Esophagus muscularis mucosa (tissue), 4 donors: ENCODE data around the gene BBC3. TPM values are rescaled to one million over a fixed set of nuclear protein-coding genes. Genes with fewer than 3 reads are reported as not detected.

Experiments
- DNase-seq: peaks from one replicate; pipeline ENCODE4 v3.0.0-alpha.2; 2017; ENCODE audit errors: extremely low spot score
- H3K27ac ChIP-seq, 4 donors: fragments of 200-600 bp; sonication (generic); replicated peaks in 1 of 4; 1 replicate in 3 of 4; 2 replicates in 1 of 4; pipeline ENCODE4 v1.5.1; 2016 to 2019; ENCODE audit warnings: mild to moderate bottlenecking in 1 of 4
- H3K27me3 ChIP-seq, 4 donors: fragments of 200-600 bp; sonication (generic); one replicate each; pipeline versions ENCODE4 v1.5.1 to v1.6.0; 2016 to 2019
- H3K36me3 ChIP-seq, 4 donors: fragments of 200-600 bp; sonication (generic); one replicate each; pipeline ENCODE4 v1.5.1; 2016 to 2019
- H3K4me1 ChIP-seq, 4 donors: fragments of 200-600 bp; sonication (generic); one replicate each; pipeline ENCODE4 v1.5.1; 2016 to 2019
- H3K4me3 ChIP-seq, 4 donors: fragments of 200-600 bp; sonication (generic); 1 replicate in 2 of 4; 2 replicates in 2 of 4; pipeline ENCODE4 v1.5.1; 2016 to 2019; ENCODE audit warnings: mild to moderate bottlenecking in 4 of 4, moderate library complexity in 1 of 4
- H3K9me3 ChIP-seq, 4 donors: fragments of 200-600 bp; sonication (generic); 1 replicate in 3 of 4; 2 replicates in 1 of 4; pipeline ENCODE4 v1.5.1; 2016 to 2019
- EP300 ChIP-seq: sonication (generic); formaldehyde crosslinking; IDR thresholded peaks from one replicate; pipeline ENCODE4 v1.6.1; 2017; ENCODE audit warnings: antibody characterized with exemption
- POLR2A ChIP-seq: fragments of 450-650 bp; IDR thresholded peaks from one replicate; pipeline ENCODE4 v1.6.1; 2017; ENCODE audit warnings: antibody characterized with exemption, moderate library complexity, mild to moderate bottlenecking, low read depth
- POLR2AphosphoS5 ChIP-seq, 2 donors: sonication (generic); formaldehyde crosslinking; IDR thresholded peaks; one replicate each; pipeline ENCODE4 v1.6.1; 2017; ENCODE audit warnings: antibody characterized with exemption in 2 of 2
- WGBS: methylation state at CpG from one replicate; pipeline ENCODE4 v1.1.5; 2018; 5-methylcytosine and 5-hydroxymethylcytosine counted together
- intact Hi-C: fragments of 100-400 bp; cut with DNase I; formaldehyde crosslinking; loops from one replicate; pipeline ENCODE4 v1.15.1; 2023
- total RNA-seq, 4 donors: library from RNA; depleted of rRNA; stranded (reverse); fragments of >200 nt; gene quantifications; one replicate each; pipeline versions ENCODE4 v1.1.0 to v1.2.1, GENCODE V29; 2016
- TF ChIP-seq, protein P1 (sequence below), 3 experiments: fragments of 200-600 bp in 2 of 3; fragments of 450-650 bp in 1 of 3; sonication (generic) in 2 of 3; IDR thresholded peaks; one replicate each; pipeline ENCODE4 v1.5.1; 2017 to 2019; ENCODE audit warnings: antibody characterized with exemption in 3 of 3, mild to moderate bottlenecking in 2 of 3, moderate library complexity in 1 of 3

Gene BBC3
- total RNA-seq, 4 donors from 2014 or later, result 5.0 to 21.3 (median 11.5) TPM

DNA sequence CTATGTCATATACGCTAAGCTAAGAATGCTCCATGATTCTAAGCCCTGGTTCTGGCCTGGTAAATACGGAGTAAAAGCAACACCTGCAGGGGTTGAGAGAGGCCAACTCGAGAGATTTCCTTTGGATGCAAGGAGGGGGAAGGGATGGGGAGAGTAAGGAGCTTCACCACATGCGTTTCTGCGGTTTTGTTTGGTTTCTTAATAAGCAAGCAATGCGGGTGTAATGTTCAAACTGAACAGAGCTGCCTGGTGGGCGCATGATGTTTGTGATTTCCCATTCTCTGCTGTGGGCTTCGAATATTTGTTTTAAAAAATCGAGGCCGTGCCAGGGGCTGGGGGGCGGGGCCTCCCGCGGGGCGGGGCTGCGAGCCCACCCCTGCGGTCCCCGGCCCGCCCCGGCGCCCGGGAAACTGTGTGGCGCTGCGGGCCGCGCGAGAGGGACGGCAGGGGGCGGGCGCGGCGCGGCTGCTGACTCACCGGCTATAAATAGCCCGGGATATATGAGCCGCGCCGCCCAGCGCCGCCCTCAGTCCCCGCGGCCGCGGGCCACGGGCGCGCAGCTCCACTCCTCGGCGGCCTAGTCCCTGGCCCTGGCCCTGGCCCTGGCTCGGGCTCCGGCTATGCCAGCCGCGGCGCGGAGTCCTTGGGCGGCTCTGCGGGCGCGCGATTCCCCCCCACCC, 5.1 kb downstream of the BBC3 start:
- Histone ChIP-seq H3K4me3 (peak overlapping the region; percentile 67 to 99 (median 86)), H3K4me1 (peaks cover 26 to 66% (median 57%) of the 10 kb centered on the region in 4 donors), H3K9me3 (no peaks in the 10 kb centered on the region), H3K27me3 (peaks cover 0 to 3% (median 0%) of the 10 kb centered on the region in 4 donors), H3K27ac (peak overlapping the region; percentile 97 to 100 (median 98)), H3K36me3 (peaks cover 10 to 23% (median 17%) of the 10 kb centered on the region in 4 donors)
- intact Hi-C loops, result no loop called here
- peak; percentile 96 for DNase-seq
- TF ChIP-seq EP300, result no peak
- peak; percentile 99 for TF ChIP-seq POLR2A
- TF ChIP-seq, protein P1, sequence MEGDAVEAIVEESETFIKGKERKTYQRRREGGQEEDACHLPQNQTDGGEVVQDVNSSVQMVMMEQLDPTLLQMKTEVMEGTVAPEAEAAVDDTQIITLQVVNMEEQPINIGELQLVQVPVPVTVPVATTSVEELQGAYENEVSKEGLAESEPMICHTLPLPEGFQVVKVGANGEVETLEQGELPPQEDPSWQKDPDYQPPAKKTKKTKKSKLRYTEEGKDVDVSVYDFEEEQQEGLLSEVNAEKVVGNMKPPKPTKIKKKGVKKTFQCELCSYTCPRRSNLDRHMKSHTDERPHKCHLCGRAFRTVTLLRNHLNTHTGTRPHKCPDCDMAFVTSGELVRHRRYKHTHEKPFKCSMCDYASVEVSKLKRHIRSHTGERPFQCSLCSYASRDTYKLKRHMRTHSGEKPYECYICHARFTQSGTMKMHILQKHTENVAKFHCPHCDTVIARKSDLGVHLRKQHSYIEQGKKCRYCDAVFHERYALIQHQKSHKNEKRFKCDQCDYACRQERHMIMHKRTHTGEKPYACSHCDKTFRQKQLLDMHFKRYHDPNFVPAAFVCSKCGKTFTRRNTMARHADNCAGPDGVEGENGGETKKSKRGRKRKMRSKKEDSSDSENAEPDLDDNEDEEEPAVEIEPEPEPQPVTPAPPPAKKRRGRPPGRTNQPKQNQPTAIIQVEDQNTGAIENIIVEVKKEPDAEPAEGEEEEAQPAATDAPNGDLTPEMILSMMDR (IDR thresholded peaks at IDR 0.05), result peak; percentile 41 to 63 (median 49)
- peak; percentile 96 to 100 for TF ChIP-seq POLR2AphosphoS5 (IDR thresholded peaks at IDR 0.05)
- WGBS, result 9% methylated on average over 14 of the region's 59 CpGs

GRCh38 chr19:47221890-47222289, 9.1 kb downstream of the BBC3 start:
- 89% methylated on average over 11 of the region's 11 CpGs for WGBS
- Histone ChIP-seq H3K36me3 (peaks cover 17 to 34% (median 24%) of the 10 kb centered on the region in 4 donors), H3K4me3 (no peak overlapping the region), H3K9me3 (no peaks in the 10 kb centered on the region), H3K4me1 (peaks cover 10 to 27% (median 20%) of the 10 kb centered on the region in 4 donors), H3K27ac (no peak overlapping the region), H3K27me3 (peaks cover 0 to 3% (median 0%) of the 10 kb centered on the region in 4 donors)
- intact Hi-C loops, result no loop called here
- TF ChIP-seq, protein P1 (IDR thresholded peaks at IDR 0.05), result no peak
- TF ChIP-seq POLR2A (no peak), EP300 (no peak), POLR2AphosphoS5 (IDR thresholded peaks at IDR 0.05) (no peak)
- no peak for DNase-seq

DNA sequence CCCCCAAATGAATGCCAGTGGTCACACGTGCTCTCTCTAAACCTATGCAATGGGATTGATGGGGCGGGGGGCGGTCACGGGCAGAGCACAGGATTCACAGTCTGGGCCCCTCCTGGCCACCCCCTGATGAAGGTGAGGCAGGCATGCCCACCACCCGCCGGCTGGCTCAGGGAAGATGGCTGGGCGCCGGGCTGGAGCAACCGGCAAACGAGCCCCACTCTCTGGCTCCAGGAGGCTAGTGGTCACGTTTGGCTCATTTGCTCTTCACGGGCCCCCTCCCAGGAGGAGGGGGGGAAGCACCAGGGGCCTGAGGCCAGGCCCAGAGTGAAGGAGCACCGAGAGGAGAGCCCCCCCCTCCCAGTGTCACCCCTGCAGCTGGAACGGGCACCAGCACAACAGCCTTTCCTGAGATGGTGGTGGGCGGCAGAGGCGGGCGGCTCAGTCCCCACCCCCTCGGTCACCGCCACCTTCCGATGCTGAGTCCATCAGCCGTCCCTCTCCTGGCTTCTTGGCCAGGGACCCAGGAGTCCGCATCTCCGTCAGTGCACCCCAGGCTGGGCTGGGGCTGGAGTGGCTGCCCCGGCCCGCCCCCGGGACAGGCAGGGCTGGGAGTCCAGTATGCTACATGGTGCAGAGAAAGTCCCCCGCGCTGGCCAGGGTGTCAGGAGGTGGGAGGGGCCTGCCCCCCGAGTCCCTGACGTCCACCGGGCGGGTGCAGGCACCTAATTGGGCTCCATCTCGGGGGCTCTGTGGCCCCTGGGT, 9.7 kb downstream of the BBC3 start:
- H3K27ac ChIP-seq, result no peak overlapping the region
- H3K36me3 ChIP-seq, result peaks cover 17 to 34% (median 24%) of the 10 kb centered on the region in 4 donors
- intact Hi-C loops, result no loop called here
- H3K27me3 ChIP-seq, result peaks cover 0 to 3% (median 0%) of the 10 kb centered on the region in 4 donors
- TF ChIP-seq POLR2AphosphoS5 (IDR thresholded peaks at IDR 0.05), result no peak
- no peak for TF ChIP-seq POLR2A
- TF ChIP-seq EP300, result no peak
- TF ChIP-seq, protein P1 (IDR thresholded peaks at IDR 0.05), result no peak
- no peak overlapping the region for H3K4me3 ChIP-seq
- peaks cover 6 to 20% (median 14%) of the 10 kb centered on the region in 4 donors for H3K4me1 ChIP-seq
- H3K9me3 ChIP-seq, result no peaks in the 10 kb centered on the region
- 80% methylated on average over 12 of the region's 33 CpGs for WGBS
- no peak for DNase-seq

- H3K4me3 ChIP-seq, result no peak overlapping the region
- H3K9me3 ChIP-seq, result no peaks in the 10 kb centered on the region
- intact Hi-C loops, result no loop called here
- no peaks in the 10 kb centered on the region for H3K27me3 ChIP-seq
- 100% methylated on average over 5 of the region's 5 CpGs for WGBS
- peaks cover 7 to 9% (median 8%) of the 10 kb centered on the region in 4 donors for H3K4me1 ChIP-seq
- TF ChIP-seq POLR2AphosphoS5 (IDR thresholded peaks at IDR 0.05) (no peak), POLR2A (no peak), EP300 (no peak)
- TF ChIP-seq, protein P1 (IDR thresholded peaks at IDR 0.05), result no peak
- no peak overlapping the region for H3K27ac ChIP-seq
- no peak for DNase-seq
- H3K36me3 ChIP-seq, result peaks cover 2 to 8% (median 6%) of the 10 kb centered on the region in 4 donors
Observed at GRCh38 chr19:47215581-47215980, 15.4 kb downstream of the BBC3 start.
